AG04450 (cell line): Measurements from ENCODE around the gene HPS1. TPM values are rescaled to one million over a fixed set of nuclear protein-coding genes. Genes with fewer than 3 reads are reported as not detected.
A peak's percentile ranks its signal among the peaks of the same experiment; 100 is the strongest.

Experiments
- CTCF ChIA-PET: fragments of 300-600, 350-600 bp; formaldehyde crosslinking; extraction: SDS; loops from one replicate; lab custom pipeline; 2022; ENCODE audit warnings: antibody characterized with exemption, inconsistent platforms; lab: Charles Lee
- POLR2A ChIA-PET: fragments of 350-600 bp; formaldehyde crosslinking; extraction: SDS; loops from one replicate; lab custom pipeline; 2021; ENCODE audit warnings: antibody characterized with exemption, inconsistent platforms; lab: Yijun Ruan, JAX
- DNase-seq: peaks from one replicate; pipeline ENCODE4 v3.0.0-alpha.2; 2011; ENCODE audit warnings: low read depth, low spot score
- H3K27ac ChIP-seq: one replicate; pipeline ENCODE4 v1.5.1; 2012; ENCODE audit warnings: low read depth, low read length, control low read depth
- H3K27me3 ChIP-seq: one replicate; pipeline ENCODE4 v1.6.0; 2012; ENCODE audit warnings: low read length; ENCODE audit not compliant: control insufficient read depth, insufficient read depth
- H3K4me3 ChIP-seq: 2 replicates; pipeline ENCODE4 v1.5.1; 2011; ENCODE audit warnings: mild to moderate bottlenecking, low read depth, low read length, control low read depth
- H3K9me3 ChIP-seq: 2 replicates; pipeline ENCODE4 v1.5.1; 2012; ENCODE audit warnings: low read length; ENCODE audit not compliant: control insufficient read depth, insufficient read depth
- polyA plus RNA-seq: library from polyadenylated mRNA; depleted of rRNA; stranded (reverse); fragments of >200 nt; gene quantifications from 2 replicates; pipeline ENCODE4 v1.2.3, GENCODE V29; 2011
- TF ChIP-seq, protein P1 (sequence below): IDR thresholded peaks from 2 replicates; pipeline ENCODE4 v1.5.1; 2011; ENCODE audit warnings: low read depth, low read length, control low read depth, inconsistent platforms

HPS1 gene
- polyA plus RNA-seq, 1 experiment = 56.7 TPM

GRCh38 chr10:98411166-98411565, 35.6 kb downstream of the HPS1 start:
- Histone ChIP-seq H3K27me3 (no peaks in the 10 kb centered on the region), H3K4me3 (no peak overlapping the region), H3K27ac (peak overlapping the region; percentile 68), H3K9me3 (no peaks in the 10 kb centered on the region; the same call in 1 of the 2 replicates)
- CTCF ChIA-PET = interaction anchor here (1.0 to 2.7 kb wide), 3 partner anchors 14 to 101 kb away, joined by 3 to 15 read pairs (median 11); no protein-coding TSS in a partner anchor
- no peak for DNase-seq
- TF ChIP-seq, protein P1, sequence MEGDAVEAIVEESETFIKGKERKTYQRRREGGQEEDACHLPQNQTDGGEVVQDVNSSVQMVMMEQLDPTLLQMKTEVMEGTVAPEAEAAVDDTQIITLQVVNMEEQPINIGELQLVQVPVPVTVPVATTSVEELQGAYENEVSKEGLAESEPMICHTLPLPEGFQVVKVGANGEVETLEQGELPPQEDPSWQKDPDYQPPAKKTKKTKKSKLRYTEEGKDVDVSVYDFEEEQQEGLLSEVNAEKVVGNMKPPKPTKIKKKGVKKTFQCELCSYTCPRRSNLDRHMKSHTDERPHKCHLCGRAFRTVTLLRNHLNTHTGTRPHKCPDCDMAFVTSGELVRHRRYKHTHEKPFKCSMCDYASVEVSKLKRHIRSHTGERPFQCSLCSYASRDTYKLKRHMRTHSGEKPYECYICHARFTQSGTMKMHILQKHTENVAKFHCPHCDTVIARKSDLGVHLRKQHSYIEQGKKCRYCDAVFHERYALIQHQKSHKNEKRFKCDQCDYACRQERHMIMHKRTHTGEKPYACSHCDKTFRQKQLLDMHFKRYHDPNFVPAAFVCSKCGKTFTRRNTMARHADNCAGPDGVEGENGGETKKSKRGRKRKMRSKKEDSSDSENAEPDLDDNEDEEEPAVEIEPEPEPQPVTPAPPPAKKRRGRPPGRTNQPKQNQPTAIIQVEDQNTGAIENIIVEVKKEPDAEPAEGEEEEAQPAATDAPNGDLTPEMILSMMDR = no peak
- POLR2A ChIA-PET = interaction anchor here (1.0 to 1.7 kb wide), 2 partner anchors 7 to 17 kb away, joined by 4 read pairs; no protein-coding TSS in a partner anchor

GRCh38 chr10:98410759-98411158, 36.0 kb downstream of the HPS1 start:
- ChIA-PET CTCF (interaction anchor here (1.0 kb wide), 1 partner anchor 16 kb away, joined by 4 read pairs; no protein-coding TSS in a partner anchor), POLR2A (no interaction called here)
- no peak overlapping the region for H3K4me3 ChIP-seq
- H3K9me3 ChIP-seq = no peaks in the 10 kb centered on the region; the same call in 1 of the 2 replicates
- H3K27ac ChIP-seq = peak overlapping the region; percentile 68
- no peak for DNase-seq
- H3K27me3 ChIP-seq = no peaks in the 10 kb centered on the region
- TF ChIP-seq, protein P1 = no peak

DNA sequence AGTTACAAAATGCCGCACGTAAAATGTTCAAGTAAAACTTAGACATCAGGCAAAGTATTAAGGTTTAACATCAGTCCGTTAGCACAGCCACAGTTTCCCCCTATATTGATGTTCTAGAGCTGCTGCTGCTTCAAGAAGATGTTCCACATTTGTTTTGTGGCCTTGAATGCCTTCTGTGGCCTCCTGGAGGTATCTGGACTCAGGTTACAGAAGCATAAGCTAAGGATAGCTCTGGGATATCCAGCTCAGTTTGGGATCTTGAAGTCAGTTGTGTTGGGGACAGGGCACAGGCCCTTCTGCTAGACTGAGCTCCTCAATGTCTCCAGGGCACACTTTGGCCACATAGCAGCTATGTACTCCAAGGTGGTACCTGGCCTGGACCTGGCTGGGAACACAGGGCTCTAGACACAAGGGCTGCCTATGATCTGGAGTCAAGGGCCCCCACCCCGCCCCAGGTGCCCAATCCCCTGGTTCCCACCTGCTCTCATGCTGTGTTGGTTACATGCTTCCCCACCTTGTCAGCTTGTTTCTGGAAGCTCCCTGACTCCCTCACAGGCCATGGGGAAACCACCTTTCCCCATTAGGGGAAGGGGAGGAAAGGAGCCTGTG, 36.5 kb downstream of the HPS1 start:
- H3K4me3 ChIP-seq = no peak overlapping the region
- POLR2A ChIA-PET = no interaction called here
- H3K27ac ChIP-seq = peak overlapping the region; percentile 21
- TF ChIP-seq, protein P1 = no peak
- H3K9me3 ChIP-seq = no peaks in the 10 kb centered on the region; the same call in 1 of the 2 replicates
- DNase-seq = no peak
- no peaks in the 10 kb centered on the region for H3K27me3 ChIP-seq
- CTCF ChIA-PET = interaction anchor here (1.0 kb wide), 1 partner anchor 16 kb away, joined by 4 read pairs; no protein-coding TSS in a partner anchor

GRCh38 chr10:98408799-98409198, 37.9 kb downstream of the HPS1 start:
- DNase-seq = no peak
- ChIA-PET CTCF (interaction anchor here (1.6 kb wide), 1 partner anchor 99 kb away, joined by 5 read pairs; no protein-coding TSS in a partner anchor), POLR2A (interaction anchor here (0.7 kb wide), 1 partner anchor 69 kb away, joined by 3 read pairs; no protein-coding TSS in a partner anchor)
- Histone ChIP-seq H3K4me3 (no peak overlapping the region), H3K9me3 (no peaks in the 10 kb centered on the region; the same call in 1 of the 2 replicates), H3K27ac (no peak overlapping the region), H3K27me3 (no peaks in the 10 kb centered on the region)
- TF ChIP-seq, protein P1 = no peak

DNA sequence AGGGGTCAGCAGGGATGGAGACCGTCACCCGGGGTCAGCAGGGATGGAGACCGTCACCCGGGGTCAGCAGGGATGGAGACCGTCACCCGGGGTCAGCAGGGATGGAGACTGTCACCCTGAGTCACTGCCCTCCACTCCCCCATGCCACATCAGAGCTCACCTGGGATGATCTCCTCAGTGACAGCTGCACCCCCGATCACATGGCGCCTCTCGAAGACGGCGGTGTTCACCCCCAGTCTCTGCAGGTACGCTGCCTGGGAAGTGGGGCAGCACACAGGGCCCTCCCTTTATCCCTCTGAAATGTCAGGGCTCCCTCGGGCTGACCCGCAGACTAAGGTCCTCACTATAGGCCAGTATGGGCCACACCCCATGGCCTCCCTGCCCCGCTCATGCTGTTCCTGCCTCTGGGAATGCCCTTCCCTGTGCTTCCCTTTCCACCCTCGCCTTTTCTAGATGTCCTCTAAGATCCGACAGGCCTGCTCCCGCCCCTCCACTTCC, 38.9 kb downstream of the HPS1 start:
- Histone ChIP-seq H3K27ac (peak overlapping the region; percentile 21), H3K27me3 (no peaks in the 10 kb centered on the region), H3K9me3 (no peaks in the 10 kb centered on the region; the same call in 1 of the 2 replicates), H3K4me3 (no peak overlapping the region)
- no peak for DNase-seq
- ChIA-PET POLR2A (interaction anchor here (0.6 kb wide), 1 partner anchor 58 kb away, joined by 3 read pairs; no protein-coding TSS in a partner anchor), CTCF (interaction anchor here (1.6 kb wide), 1 partner anchor 98 kb away, joined by 5 read pairs; no protein-coding TSS in a partner anchor)
- TF ChIP-seq, protein P1 = no peak
